Measurements from ENCODE around the gene DNER.

- TF ChIP-seq POLR2A (IDR thresholded peaks at IDR 0.05) (no peak), CTCF (IDR thresholded peaks at IDR 0.05 in 4 of 5, conservative IDR thresholded peaks at IDR 0.05 in 1 of 5) (no peak)
Observed at GRCh38 chr2:229330952-229331351, 383.4 kb downstream of the DNER start.

All from gastrocnemius medialis (tissue), 4 donors.